ENCODE measurements around the gene GMPPA. TPM values are rescaled to one million over a fixed set of nuclear protein-coding genes. Genes with fewer than 3 reads are reported as not detected.
A peak's percentile ranks its signal among the peaks of the same experiment; 100 is the strongest.

The GMPPA gene
- total RNA-seq, 6 experiments from 2014 or later, result 21.7 to 54.1 (median 40.2) TPM

- no peaks in the 10 kb centered on the region for H3K9me3 ChIP-seq
- DNase-seq (no peak), ATAC-seq (no peak)
- 49% methylated on average over 6 of the region's 9 CpGs for WGBS (ENCODE audit: insufficient coverage, low coverage, low lambda C conversion rate, missing lambda C conversion rate)
- no peak overlapping the region for H3K4me3 ChIP-seq
- peaks cover 0 to 23% of the 10 kb centered on the region in 2 donors for H3K27me3 ChIP-seq
- no peaks in the 10 kb centered on the region for H3K36me3 ChIP-seq
- H3K27ac ChIP-seq, result no peak overlapping the region
- TF ChIP-seq, protein P1, sequence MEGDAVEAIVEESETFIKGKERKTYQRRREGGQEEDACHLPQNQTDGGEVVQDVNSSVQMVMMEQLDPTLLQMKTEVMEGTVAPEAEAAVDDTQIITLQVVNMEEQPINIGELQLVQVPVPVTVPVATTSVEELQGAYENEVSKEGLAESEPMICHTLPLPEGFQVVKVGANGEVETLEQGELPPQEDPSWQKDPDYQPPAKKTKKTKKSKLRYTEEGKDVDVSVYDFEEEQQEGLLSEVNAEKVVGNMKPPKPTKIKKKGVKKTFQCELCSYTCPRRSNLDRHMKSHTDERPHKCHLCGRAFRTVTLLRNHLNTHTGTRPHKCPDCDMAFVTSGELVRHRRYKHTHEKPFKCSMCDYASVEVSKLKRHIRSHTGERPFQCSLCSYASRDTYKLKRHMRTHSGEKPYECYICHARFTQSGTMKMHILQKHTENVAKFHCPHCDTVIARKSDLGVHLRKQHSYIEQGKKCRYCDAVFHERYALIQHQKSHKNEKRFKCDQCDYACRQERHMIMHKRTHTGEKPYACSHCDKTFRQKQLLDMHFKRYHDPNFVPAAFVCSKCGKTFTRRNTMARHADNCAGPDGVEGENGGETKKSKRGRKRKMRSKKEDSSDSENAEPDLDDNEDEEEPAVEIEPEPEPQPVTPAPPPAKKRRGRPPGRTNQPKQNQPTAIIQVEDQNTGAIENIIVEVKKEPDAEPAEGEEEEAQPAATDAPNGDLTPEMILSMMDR (IDR thresholded peaks at IDR 0.05), result no peak
- no peaks in the 10 kb centered on the region for H3K4me1 ChIP-seq
- intact Hi-C loops (cut with DNase I), result loop anchor here in 1 of 2 donors (10.0 kb wide), 1 partner anchor 121 kb away; no protein-coding TSS in a partner anchor
Measured at GRCh38 chr2:219525533-219526232, 27.0 kb downstream of the GMPPA start.

DNA sequence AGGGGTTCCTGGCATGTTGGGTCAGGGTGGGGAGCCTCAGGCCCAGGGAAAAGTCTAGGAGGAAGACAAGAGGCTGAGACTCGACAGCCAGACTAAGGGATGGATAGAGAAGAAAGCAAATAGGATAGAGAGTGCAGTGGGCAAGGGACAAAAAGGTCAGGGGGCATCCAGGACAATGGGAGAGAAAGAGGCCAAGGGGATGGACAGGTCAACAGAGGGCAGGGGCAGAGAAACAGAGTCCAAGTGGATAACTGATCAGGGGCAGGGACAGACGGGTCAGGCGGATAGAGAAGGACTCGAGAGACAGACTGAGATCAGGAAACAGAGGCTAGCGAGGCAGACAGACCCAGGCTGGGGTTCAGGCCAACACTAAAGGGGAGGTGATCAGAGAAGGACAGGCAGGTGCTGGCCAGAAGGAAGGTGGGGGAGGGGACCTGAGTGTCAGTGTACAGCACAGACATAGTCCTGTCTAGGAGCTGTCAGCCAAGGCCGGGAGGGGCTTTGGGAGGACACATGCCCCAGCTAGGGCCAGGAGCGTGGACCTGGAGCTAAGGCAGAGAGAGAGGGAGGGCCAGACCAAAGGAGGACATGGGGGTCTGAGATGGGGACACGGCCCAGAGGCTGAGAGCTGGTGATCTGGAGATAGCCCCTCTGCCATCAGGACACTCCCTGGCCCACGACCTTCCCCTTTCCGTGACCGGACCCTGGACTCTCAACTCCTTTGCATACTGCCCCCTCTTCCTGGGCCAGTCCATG lies 27.8 kb downstream of the GMPPA start:
- Histone ChIP-seq H3K27ac (no peak overlapping the region), H3K4me3 (no peak overlapping the region), H3K4me1 (no peaks in the 10 kb centered on the region), H3K36me3 (no peaks in the 10 kb centered on the region), H3K27me3 (peaks cover 0 to 23% of the 10 kb centered on the region in 2 donors), H3K9me3 (no peaks in the 10 kb centered on the region)
- intact Hi-C loops (cut with DNase I), result loop anchor here in 1 of 2 donors (10.0 kb wide), 1 partner anchor 122 kb away; no protein-coding TSS in a partner anchor
- ATAC-seq (no peak), DNase-seq (no peak)
- 37% methylated on average over 7 of the region's 11 CpGs for WGBS (ENCODE audit: insufficient coverage, low coverage, low lambda C conversion rate, missing lambda C conversion rate)
- TF ChIP-seq, protein P1 (IDR thresholded peaks at IDR 0.05), result no peak
- no peak for TF ChIP-seq POLR2A (IDR thresholded peaks at IDR 0.05)

DNA sequence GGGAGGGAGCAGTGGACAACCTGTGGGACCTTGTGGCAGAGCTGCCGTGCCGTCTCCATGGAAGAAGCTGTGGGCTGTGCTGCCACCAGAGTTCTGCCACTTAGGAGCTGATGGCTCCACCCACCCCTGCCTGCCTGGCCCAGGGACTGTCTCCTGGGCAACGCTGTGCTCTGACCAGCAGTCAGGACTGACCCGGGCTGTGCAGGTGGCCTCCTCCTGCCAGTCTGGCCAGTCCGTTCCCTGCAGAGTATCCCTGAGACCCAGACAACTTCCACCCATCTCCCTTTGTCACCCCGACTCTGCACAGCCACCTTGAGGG lies 28.3 kb downstream of the GMPPA start:
- ATAC-seq (peak; percentile 26 to 54 (median 48)), DNase-seq (no peak)
- no CpG with 5 or more reads among the region's 6 CpGs for WGBS (ENCODE audit: insufficient coverage, low coverage, low lambda C conversion rate, missing lambda C conversion rate)
- H3K36me3 ChIP-seq, result no peaks in the 10 kb centered on the region
- H3K27me3 ChIP-seq, result peaks cover 0 to 23% of the 10 kb centered on the region in 2 donors
- TF ChIP-seq, protein P1 (IDR thresholded peaks at IDR 0.05), result no peak
- TF ChIP-seq POLR2A (IDR thresholded peaks at IDR 0.05), result no peak
- H3K4me3 ChIP-seq, result no peak overlapping the region
- no peak overlapping the region for H3K27ac ChIP-seq
- no peaks in the 10 kb centered on the region for H3K4me1 ChIP-seq
- H3K9me3 ChIP-seq, result no peaks in the 10 kb centered on the region
- intact Hi-C loops (cut with DNase I), result loop anchor here in 1 of 2 donors (10.0 kb wide), 1 partner anchor 122 kb away; no protein-coding TSS in a partner anchor

GRCh38 chr2:219527472-219527871 lies 28.8 kb downstream of the GMPPA start:
- TF ChIP-seq, protein P1 (IDR thresholded peaks at IDR 0.05), result no peak
- TF ChIP-seq POLR2A (IDR thresholded peaks at IDR 0.05), result no peak
- Histone ChIP-seq H3K27me3 (peaks cover 0 to 23% of the 10 kb centered on the region in 2 donors), H3K9me3 (no peaks in the 10 kb centered on the region), H3K4me3 (no peak overlapping the region), H3K36me3 (no peaks in the 10 kb centered on the region), H3K4me1 (no peaks in the 10 kb centered on the region), H3K27ac (no peak overlapping the region)
- 34% methylated on average over 3 of the region's 5 CpGs for WGBS (ENCODE audit: insufficient coverage, low coverage, low lambda C conversion rate, missing lambda C conversion rate)
- no peak for DNase-seq
- intact Hi-C loops (cut with DNase I), result loop anchor here in 1 of 2 donors (10.0 kb wide), 1 partner anchor 123 kb away; no protein-coding TSS in a partner anchor
- no peak for ATAC-seq

All from right lobe of liver (tissue), 6 donors.